GM12892 (cell line): ENCODE results near the gene AHNAK2.

Experiments
- DNase-seq: peaks from one replicate; pipeline ENCODE4 v3.0.0; 2011; ENCODE audit not compliant: insufficient read length
- FAIRE-seq: peaks from 2 replicates; lab custom pipeline; 2011; peaks lifted over from hg19 to GRCh38; lab: Jason Lieb, UNC
- POLR2A ChIP-seq: IDR thresholded peaks from 2 replicates; pipeline ENCODE4 v1.6.1; 2011; ENCODE audit warnings: low read depth, low read length, control low read depth
- POLR2AphosphoS5 ChIP-seq: IDR thresholded peaks from 2 replicates; pipeline ENCODE4 v1.6.1; 2011; ENCODE audit warnings: low read depth, low read length, control low read depth
- TAF1 ChIP-seq: IDR thresholded peaks from 2 replicates; pipeline ENCODE4 v1.6.1; 2011; ENCODE audit warnings: low read depth, mild to moderate bottlenecking, control low read depth, low read length, borderline replicate concordance

AHNAK2 gene

GRCh38 chr14:104974146-104974541 is 4.0 kb downstream of the AHNAK2 start:
- no peak for FAIRE-seq

DNA sequence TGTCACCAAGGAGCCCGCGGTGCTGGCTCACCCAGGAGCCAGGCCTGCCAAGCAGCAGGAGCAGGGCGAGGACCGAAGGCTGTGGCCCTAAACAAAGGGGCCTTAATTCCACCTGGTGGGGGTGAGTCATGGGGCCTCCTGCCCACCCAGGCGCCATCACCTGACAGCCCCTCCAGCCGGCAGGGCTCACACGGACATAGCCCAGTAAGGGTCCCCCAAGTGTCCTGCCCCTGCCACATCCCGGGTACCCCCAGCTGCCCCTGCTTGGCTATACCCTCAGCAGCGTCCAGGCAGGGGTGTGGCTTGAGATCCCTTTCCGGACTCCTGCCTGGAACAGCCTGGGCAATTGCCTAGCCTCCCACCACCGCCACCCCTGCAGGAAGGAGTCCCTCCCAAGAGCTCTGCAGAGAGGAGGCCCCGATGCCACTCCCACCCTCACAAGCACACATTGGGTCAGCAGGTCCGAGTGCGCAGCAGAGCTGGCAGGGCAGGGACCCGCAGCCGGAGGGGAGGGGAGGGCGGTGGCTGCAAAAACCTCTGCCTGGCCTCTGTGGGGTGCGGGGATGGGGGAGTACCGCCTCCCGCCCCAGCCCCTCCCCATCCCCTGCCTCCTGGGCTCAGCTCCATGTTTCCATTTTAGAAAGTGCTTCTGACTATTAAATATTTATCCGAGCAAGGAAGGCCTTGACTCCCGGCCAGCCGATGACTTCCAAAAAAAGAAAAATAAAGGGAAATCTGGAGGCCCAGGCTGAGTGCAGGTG is 4.6 kb downstream of the AHNAK2 start:
- no peak for DNase-seq
- TF ChIP-seq POLR2AphosphoS5 = no peak
- TF ChIP-seq POLR2A = no peak
- no peak for TF ChIP-seq TAF1

More at GRCh38 chr14:104974146-104974541, 4.0 kb downstream of the AHNAK2 start:
- TF ChIP-seq POLR2A (no peak), POLR2AphosphoS5 (no peak), TAF1 (no peak)
- no peak for DNase-seq

GRCh38 chr14:104973135-104973384 is 5.1 kb downstream of the AHNAK2 start:
- DNase-seq = no peak
- TF ChIP-seq TAF1 = no peak
- no peak for TF ChIP-seq POLR2AphosphoS5
- TF ChIP-seq POLR2A = no peak
- FAIRE-seq = no peak

More for the DNA sequence above, 4.6 kb downstream of the AHNAK2 start:
- FAIRE-seq = no peak

DNA sequence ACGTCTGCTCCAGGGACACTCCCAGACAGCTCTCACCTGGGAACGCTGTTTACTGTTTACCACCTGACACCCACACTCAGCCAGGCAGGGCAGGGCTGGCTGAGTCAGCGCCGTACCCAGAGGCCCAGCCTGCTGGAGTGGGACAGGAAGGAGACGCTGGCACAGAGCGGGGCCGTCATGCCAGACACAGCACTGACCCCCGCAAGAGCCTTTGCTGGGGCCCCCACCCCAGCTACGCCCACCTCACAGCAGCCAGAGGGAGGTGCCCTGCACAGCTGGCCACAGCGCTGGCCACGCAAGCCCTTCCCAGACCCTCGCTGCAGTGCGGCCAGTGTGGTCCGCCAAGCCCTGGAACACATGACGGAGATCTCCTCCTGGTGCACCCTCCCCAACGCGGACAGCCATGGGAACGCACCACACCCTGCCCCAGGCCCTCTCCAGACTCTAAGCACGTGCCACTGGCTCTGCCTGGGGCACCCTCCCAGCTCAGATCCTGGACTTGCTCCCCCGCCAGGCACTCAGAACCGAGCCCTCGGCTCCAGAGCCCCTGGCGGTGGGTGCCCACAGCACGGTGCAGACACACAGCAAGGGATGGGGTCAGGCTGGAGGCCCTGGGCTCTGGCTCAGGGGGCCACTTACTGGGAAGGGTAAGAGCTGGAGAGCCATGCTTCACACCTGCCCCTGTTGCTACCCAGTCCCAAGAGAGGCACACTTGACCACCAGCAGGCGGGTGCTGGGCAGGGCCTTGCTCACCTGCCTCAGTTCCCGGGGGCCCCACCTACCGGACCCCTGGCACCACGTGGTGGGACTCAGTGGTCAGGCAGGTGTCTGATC is 5.7 kb downstream of the AHNAK2 start:
- TF ChIP-seq POLR2A (no peak), POLR2AphosphoS5 (no peak), TAF1 (no peak)
- DNase-seq (no peak), FAIRE-seq (no peak)

GRCh38 chr14:104971447-104972240 is 6.5 kb downstream of the AHNAK2 start:
- no peak for FAIRE-seq
- no peak for DNase-seq
- no peak for TF ChIP-seq POLR2A
- TF ChIP-seq TAF1 = no peak
- TF ChIP-seq POLR2AphosphoS5 = no peak

DNA sequence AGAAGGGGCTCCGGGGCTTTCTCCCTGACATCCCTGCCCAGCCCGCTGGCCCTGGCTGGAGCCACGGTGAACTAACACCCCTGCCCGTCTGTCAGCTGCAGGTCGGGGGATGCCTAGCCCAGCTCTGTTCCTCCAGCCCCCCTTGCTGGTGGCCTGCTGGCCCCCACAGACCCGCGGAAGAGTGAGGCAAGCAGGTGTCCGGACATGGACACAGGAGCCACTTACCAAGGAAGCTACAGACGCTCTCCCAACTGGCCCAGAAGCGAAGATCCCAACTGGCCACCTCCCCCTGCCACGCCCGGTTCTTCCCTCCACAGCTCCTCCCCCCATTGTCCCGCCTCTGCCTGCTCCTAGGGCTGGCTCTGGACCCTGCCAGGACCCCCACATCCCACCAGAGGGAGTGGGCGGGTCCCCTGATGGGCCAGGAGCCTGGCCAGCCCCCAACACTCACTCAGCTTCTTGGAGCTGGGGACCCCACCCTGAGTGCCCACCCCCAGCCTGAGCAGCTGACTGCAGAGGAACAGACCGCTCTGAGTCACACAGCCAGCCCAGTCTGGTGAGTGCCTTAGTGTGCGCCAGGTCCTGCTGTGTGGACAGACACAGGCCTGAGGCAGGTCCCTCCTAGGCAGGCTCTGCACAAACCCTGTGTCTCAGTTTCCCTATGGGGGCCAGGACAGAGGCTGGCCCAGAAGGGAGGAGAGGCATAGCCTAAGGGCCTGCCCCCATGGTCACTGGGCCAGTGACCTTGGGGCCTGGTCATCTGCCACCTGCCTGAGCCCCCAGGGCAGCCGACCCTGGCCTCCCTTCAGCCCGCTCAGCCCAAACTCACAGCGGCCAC is 7.7 kb downstream of the AHNAK2 start:
- DNase-seq (no peak), FAIRE-seq (no peak)

GRCh38 chr14:104969741-104970230 is 8.4 kb downstream of the AHNAK2 start:
- DNase-seq (no peak), FAIRE-seq (no peak)

More for the DNA sequence above, 7.7 kb downstream of the AHNAK2 start:
- TF ChIP-seq POLR2AphosphoS5 (no peak), POLR2A (no peak), TAF1 (no peak)

DNA sequence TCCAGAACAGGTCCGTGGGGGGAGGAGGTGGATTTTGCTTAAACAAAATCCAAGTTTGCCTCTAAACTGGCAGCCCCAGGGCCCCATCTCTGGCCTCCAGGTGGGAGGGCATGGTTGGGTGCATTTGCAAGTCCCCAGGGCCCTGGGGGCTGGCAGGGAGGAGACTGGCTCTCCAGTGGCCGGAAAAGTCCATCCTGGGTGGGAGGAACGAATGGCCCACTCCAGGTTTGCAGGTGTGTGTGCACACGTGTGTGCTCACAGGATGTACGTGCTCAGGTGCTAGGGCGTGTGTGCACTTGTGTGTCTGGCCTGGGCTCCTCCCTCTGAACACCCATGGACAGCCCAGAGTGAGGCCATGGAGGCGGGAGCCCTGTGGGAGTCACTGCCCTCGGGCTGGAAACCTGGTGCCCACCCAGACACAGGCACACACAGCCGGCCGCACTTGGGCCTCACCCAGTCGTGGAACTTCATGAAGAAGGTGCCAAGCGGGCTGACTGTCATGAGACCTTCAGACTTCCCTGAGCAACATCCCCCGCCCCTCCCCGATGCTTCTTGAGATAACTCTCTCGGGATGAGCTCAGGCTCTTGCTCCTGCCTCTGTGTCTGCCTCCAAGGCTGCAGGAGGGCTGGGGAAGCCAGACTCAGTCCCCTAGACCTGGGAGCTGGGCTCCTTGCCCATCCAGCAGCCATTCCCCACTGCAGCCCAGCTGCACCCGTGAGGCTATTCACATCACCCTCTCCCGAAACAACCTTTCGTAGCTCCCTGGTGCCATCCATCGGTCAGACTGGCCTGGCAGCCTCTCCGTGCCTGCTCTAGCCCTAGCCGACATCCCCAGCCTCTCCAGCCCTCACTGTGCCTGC is 9.4 kb downstream of the AHNAK2 start:
- FAIRE-seq (no peak), DNase-seq (no peak)
- no peak for TF ChIP-seq POLR2A
- TF ChIP-seq POLR2AphosphoS5 = no peak
- no peak for TF ChIP-seq TAF1

More at GRCh38 chr14:104969741-104970230, 8.4 kb downstream of the AHNAK2 start:
- no peak for TF ChIP-seq POLR2A
- TF ChIP-seq TAF1 = no peak
- no peak for TF ChIP-seq POLR2AphosphoS5

GRCh38 chr14:104968153-104968527 is 10.0 kb downstream of the AHNAK2 start:
- DNase-seq (no peak), FAIRE-seq (no peak)
- no peak for TF ChIP-seq POLR2A
- no peak for TF ChIP-seq POLR2AphosphoS5
- TF ChIP-seq TAF1 = no peak
